Adrenal gland (tissue), 5 donors: ENCODE measurements around the gene USP25.

Experiments
- CTCF ChIP-seq, 6 experiments: fragments of 450-650 bp in 4 of 6; fragments of 200-600 bp in 2 of 6; sonication (generic) in 1 of 6; IDR thresholded peaks; 1 replicate in 5 of 6; 2 replicates in 1 of 6; pipeline versions ENCODE4 v1.5.1 to v1.8.0; 2016 to 2021; ENCODE audit warnings: antibody characterized with exemption in 6 of 6, mild to moderate bottlenecking in 2 of 6, moderate library complexity in 1 of 6
- POLR2A ChIP-seq, 2 donors: fragments of 450-650 bp; IDR thresholded peaks; one replicate each; pipeline ENCODE4 v1.6.1; 2017; ENCODE audit warnings: antibody characterized with exemption in 2 of 2, mild to moderate bottlenecking in 2 of 2, moderate library complexity in 1 of 2
- donor health status: DM: no; HTN: no; CAD: no.

GRCh38 chr21:15895142-15896106, 165.6 kb downstream of the USP25 start:
- TF ChIP-seq CTCF (IDR thresholded peaks at IDR 0.05) (no peak), POLR2A (IDR thresholded peaks at IDR 0.05) (no peak)
